CD4-positive, alpha-beta T cell treated with Interleukin-4 for 1 hour (primary cell): ENCODE measurements around the gene TBC1D3H.
"Not testable (repeated sequence)": the region's sequence is repeated elsewhere in the genome, so short reads cannot be mapped to it uniquely, and the experiment has no call there.

ENCODE experiments used
- DNase-seq, 2 donors: peaks; one replicate each; pipeline ENCODE4 v3.0.0-alpha.2; 2020 to 2022

TBC1D3H gene

GRCh38 chr17:36388385-36389245 is at the start of gene TBC1D3H:
Gene TBC1D3H (minus strand): TSS chr17:36388435. CDS start chr17:36386895, 1,540 bp downstream.
- not testable (repeated sequence) for DNase-seq

- not testable (repeated sequence) for DNase-seq
These were observed 40.7 kb upstream of the TBC1D3H start for GRCh38 chr17:36428891-36429290.

- DNase-seq = not testable (repeated sequence)
These were observed 27.1 kb upstream of the TBC1D3H start for GRCh38 chr17:36415180-36415941.

- DNase-seq = not testable (repeated sequence)
These were observed 2.9 kb upstream of the TBC1D3H start for GRCh38 chr17:36390943-36391645.

GRCh38 chr17:36375938-36376337 is 12.3 kb downstream of the TBC1D3H start:
- not testable (repeated sequence) for DNase-seq

- DNase-seq = not testable (repeated sequence)
These were observed 25.7 kb downstream of the TBC1D3H start for GRCh38 chr17:36362496-36362895.
